Vagina (tissue), 2 donors: ENCODE results near the gene ZNF521.

Experiments used
- POLR2A ChIP-seq, 2 donors: fragments of 450-650 bp; IDR thresholded peaks; one replicate each; pipeline ENCODE4 v1.6.1; 2017; ENCODE audit warnings: antibody characterized with exemption in 2 of 2, mild to moderate bottlenecking in 2 of 2, moderate library complexity in 2 of 2
- POLR2AphosphoS5 ChIP-seq, 2 donors: sonication (generic); formaldehyde crosslinking; IDR thresholded peaks; one replicate each; pipeline ENCODE4 v1.9.0; 2017; ENCODE audit warnings: antibody characterized with exemption in 2 of 2, mild to moderate bottlenecking in 2 of 2, low read depth in 1 of 2; ENCODE audit not compliant: insufficient read depth in 1 of 2
- TF ChIP-seq, protein P1 (sequence below), 3 experiments: fragments of 450-650 bp in 2 of 3; fragments of 200-600 bp in 1 of 3; sonication (generic) in 1 of 3; IDR thresholded peaks; one replicate each; pipeline ENCODE4 v1.5.1; 2017 to 2019; ENCODE audit warnings: antibody characterized with exemption in 3 of 3, mild to moderate bottlenecking in 2 of 3, moderate library complexity in 2 of 3

DNA sequence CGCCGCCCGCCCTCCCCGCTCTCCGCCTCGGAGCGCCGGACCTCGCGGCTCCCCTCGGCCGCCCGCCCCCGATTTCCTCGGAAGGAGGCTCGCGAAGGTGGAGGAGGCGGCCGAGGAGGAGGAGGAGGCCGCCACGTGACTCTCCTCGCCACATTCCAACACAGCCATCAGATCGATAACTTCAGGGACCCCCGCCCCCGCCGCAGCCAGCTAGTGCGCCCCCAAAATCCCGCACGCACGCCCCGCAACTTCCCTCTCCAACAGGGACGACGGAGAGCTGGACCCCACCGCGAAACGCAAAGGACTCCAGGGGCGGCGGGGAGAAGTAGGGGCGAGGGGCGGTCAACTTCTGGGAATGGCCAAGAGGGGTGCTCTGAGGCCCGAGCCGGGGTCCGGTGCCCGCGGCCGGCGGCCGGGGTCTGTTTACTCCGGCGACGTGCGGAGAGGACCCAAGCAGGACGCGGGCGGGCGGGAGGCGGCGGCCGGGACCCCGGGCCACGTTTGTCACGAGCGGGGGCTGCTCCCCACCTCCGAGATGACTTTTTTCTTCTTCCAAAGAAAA is 2.0 kb downstream of the ZNF521 start:
- TF ChIP-seq POLR2AphosphoS5 (IDR thresholded peaks at IDR 0.05; ENCODE audit: insufficient read depth in 1 of 2, low read depth in 1 of 2), result no peak
- TF ChIP-seq, protein P1, sequence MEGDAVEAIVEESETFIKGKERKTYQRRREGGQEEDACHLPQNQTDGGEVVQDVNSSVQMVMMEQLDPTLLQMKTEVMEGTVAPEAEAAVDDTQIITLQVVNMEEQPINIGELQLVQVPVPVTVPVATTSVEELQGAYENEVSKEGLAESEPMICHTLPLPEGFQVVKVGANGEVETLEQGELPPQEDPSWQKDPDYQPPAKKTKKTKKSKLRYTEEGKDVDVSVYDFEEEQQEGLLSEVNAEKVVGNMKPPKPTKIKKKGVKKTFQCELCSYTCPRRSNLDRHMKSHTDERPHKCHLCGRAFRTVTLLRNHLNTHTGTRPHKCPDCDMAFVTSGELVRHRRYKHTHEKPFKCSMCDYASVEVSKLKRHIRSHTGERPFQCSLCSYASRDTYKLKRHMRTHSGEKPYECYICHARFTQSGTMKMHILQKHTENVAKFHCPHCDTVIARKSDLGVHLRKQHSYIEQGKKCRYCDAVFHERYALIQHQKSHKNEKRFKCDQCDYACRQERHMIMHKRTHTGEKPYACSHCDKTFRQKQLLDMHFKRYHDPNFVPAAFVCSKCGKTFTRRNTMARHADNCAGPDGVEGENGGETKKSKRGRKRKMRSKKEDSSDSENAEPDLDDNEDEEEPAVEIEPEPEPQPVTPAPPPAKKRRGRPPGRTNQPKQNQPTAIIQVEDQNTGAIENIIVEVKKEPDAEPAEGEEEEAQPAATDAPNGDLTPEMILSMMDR (IDR thresholded peaks at IDR 0.05), result no peak
- TF ChIP-seq POLR2A (IDR thresholded peaks at IDR 0.05), result no peak
